Suprapubic skin (tissue), 4 donors: ENCODE measurements around the gene MYO10.

Experiments used
- CTCF ChIP-seq, 2 donors: fragments of 200-600 bp in 1 of 2; fragments of 450-650 bp in 1 of 2; sonication (generic) in 1 of 2; IDR thresholded peaks; one replicate each; pipeline ENCODE4 v1.5.1; 2016 to 2019; ENCODE audit warnings: antibody characterized with exemption in 2 of 2, mild to moderate bottlenecking in 1 of 2, moderate library complexity in 1 of 2
- POLR2A ChIP-seq, 2 donors: fragments of 450-650 bp; IDR thresholded peaks; one replicate each; pipeline ENCODE4 v1.6.1; 2017; ENCODE audit warnings: antibody characterized with exemption in 2 of 2, mild to moderate bottlenecking in 2 of 2, moderate library complexity in 2 of 2
- POLR2AphosphoS5 ChIP-seq, 3 donors: sonication (generic); formaldehyde crosslinking; IDR thresholded peaks; one replicate each; pipeline ENCODE4 v1.6.1; 2017; ENCODE audit warnings: antibody characterized with exemption in 3 of 3

GRCh38 chr5:16918156-16918555, 17.9 kb downstream of the MYO10 start:
- TF ChIP-seq CTCF (IDR thresholded peaks at IDR 0.05): no peak
- no peak for TF ChIP-seq POLR2A (IDR thresholded peaks at IDR 0.05)
- TF ChIP-seq POLR2AphosphoS5 (IDR thresholded peaks at IDR 0.05): no peak
